ENCODE measurements around the gene VASP. TPM values are rescaled to one million over a fixed set of nuclear protein-coding genes. Genes with fewer than 3 reads are reported as not detected.

The VASP gene
- polyA plus RNA-seq, 1 donor from 2014 or later = 6.1 TPM

DNA sequence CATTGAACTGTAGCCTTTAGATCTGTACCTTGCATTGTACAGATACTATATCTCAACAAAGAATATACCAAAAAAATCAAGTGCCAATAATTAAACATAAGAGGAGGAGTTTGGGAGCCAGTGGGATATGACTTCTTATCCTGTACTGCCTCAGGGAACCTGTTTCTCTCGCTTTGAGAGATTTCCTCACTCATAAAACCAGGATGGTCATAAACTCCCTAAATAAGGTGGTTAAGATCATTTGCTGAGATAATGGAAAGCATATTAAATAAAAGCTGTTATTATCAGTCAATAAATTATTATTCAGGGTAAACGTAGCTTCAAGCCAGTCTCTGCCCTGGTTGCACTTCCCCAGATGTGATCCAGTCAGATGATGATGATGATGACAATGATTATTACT, 60.3 kb downstream of the VASP start:
- Histone ChIP-seq H3K9me2 (ENCODE audit: insufficient read depth, low read length) (no peaks in the 10 kb centered on the region), H4K20me1 (ENCODE audit: insufficient read depth) (no peaks in the 10 kb centered on the region), H3K9me3 (ENCODE audit: low read length) (no peaks in the 10 kb centered on the region), H2AFZ (ENCODE audit: low read depth, low read length) (no peak overlapping the region), H3F3A (ENCODE audit: insufficient read depth, low read length, poor library complexity, severe bottlenecking) (no peaks in the 10 kb centered on the region), H3K4me2 (ENCODE audit: low read length) (no peak overlapping the region), H3K79me2 (replicated peaks; ENCODE audit: insufficient read depth, low read length) (no peaks in the 10 kb centered on the region), H3K36me3 (ENCODE audit: insufficient read depth, low read length) (no peaks in the 10 kb centered on the region), H3K9ac (ENCODE audit: low read length) (no peak overlapping the region), H3K27me3 (ENCODE audit: insufficient read depth, low read depth, low read length) (no peaks in the 10 kb centered on the region), H3K27ac (ENCODE audit: low read length) (no peak overlapping the region), H3K4me3 (ENCODE audit: low read length) (no peak overlapping the region)
- TF ChIP-seq RAD21 (conservative IDR thresholded peaks at IDR 0.05) = no peak
- no peak for TF ChIP-seq TAF1 (IDR thresholded peaks at IDR 0.05; ENCODE audit: low read depth)
- no peak for TF ChIP-seq EZH2 (IDR thresholded peaks at IDR 0.05; ENCODE audit: borderline replicate concordance, insufficient read depth, low read length, poor library complexity, severe bottlenecking)
- no peak for TF ChIP-seq EP300 (conservative IDR thresholded peaks at IDR 0.05; ENCODE audit: poor library complexity, severe bottlenecking)

DNA sequence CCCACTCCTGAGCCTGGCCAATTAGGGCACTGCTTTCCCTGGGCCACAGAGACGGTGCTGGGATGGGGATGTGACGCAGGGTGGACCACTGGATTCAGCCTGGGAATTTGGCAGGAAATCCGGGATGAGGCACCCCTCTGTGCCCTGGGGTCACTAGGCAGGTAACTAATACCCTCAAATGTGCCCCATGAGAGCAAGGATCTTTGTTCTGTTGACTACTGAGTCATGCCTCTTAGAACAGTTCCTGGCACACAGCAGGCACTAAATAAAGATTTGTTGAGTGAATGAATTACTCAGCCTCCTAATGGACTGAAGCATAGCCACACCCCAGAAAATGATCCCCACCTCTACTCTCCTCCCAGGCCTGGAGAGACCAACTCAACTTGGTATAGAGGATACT, 61.5 kb downstream of the VASP start:
- H2AFZ ChIP-seq (ENCODE audit: low read depth, low read length) = no peak overlapping the region
- no peaks in the 10 kb centered on the region for H3K9me3 ChIP-seq (ENCODE audit: low read length)
- no peak overlapping the region for H3K9ac ChIP-seq (ENCODE audit: low read length)
- H3K4me3 ChIP-seq (ENCODE audit: low read length) = no peak overlapping the region
- H3K4me2 ChIP-seq (ENCODE audit: low read length) = no peak overlapping the region
- H3K36me3 ChIP-seq (ENCODE audit: insufficient read depth, low read length) = no peaks in the 10 kb centered on the region
- no peaks in the 10 kb centered on the region for H3K27me3 ChIP-seq (ENCODE audit: insufficient read depth, low read depth, low read length)
- H3K27ac ChIP-seq (ENCODE audit: low read length) = no peak overlapping the region
- no peaks in the 10 kb centered on the region for H4K20me1 ChIP-seq (ENCODE audit: insufficient read depth)
- H3F3A ChIP-seq (ENCODE audit: insufficient read depth, low read length, poor library complexity, severe bottlenecking) = no peaks in the 10 kb centered on the region
- no peaks in the 10 kb centered on the region for H3K79me2 ChIP-seq (replicated peaks; ENCODE audit: insufficient read depth, low read length)
- no peaks in the 10 kb centered on the region for H3K9me2 ChIP-seq (ENCODE audit: insufficient read depth, low read length)
- TF ChIP-seq EZH2 (IDR thresholded peaks at IDR 0.05; ENCODE audit: borderline replicate concordance, insufficient read depth, low read length, poor library complexity, severe bottlenecking) (no peak), EP300 (conservative IDR thresholded peaks at IDR 0.05; ENCODE audit: poor library complexity, severe bottlenecking) (no peak), REST (IDR thresholded peaks at IDR 0.05; ENCODE audit: borderline replicate concordance) (no peak), MXI1 (conservative IDR thresholded peaks at IDR 0.05; ENCODE audit: poor library complexity, severe bottlenecking) (no peak), TAF1 (IDR thresholded peaks at IDR 0.05; ENCODE audit: low read depth) (no peak), SMC3 (conservative IDR thresholded peaks at IDR 0.05; ENCODE audit: poor library complexity) (no peak), CTCF (IDR thresholded peaks at IDR 0.05; ENCODE audit: poor library complexity, severe bottlenecking) (no peak), RAD21 (conservative IDR thresholded peaks at IDR 0.05) (no peak), POLR2AphosphoS5 (IDR thresholded peaks at IDR 0.05) (no peak)
